HuH-7 (cell line): ENCODE measurements around the gene MARCHF10.
A peak's percentile ranks its signal among the peaks of the same experiment; 100 is the strongest.

Experiments
- DNase-seq: peaks from one replicate; pipeline ENCODE4 v3.0.0; 2011; ENCODE audit warnings: low spot score

The MARCHF10 gene

DNA sequence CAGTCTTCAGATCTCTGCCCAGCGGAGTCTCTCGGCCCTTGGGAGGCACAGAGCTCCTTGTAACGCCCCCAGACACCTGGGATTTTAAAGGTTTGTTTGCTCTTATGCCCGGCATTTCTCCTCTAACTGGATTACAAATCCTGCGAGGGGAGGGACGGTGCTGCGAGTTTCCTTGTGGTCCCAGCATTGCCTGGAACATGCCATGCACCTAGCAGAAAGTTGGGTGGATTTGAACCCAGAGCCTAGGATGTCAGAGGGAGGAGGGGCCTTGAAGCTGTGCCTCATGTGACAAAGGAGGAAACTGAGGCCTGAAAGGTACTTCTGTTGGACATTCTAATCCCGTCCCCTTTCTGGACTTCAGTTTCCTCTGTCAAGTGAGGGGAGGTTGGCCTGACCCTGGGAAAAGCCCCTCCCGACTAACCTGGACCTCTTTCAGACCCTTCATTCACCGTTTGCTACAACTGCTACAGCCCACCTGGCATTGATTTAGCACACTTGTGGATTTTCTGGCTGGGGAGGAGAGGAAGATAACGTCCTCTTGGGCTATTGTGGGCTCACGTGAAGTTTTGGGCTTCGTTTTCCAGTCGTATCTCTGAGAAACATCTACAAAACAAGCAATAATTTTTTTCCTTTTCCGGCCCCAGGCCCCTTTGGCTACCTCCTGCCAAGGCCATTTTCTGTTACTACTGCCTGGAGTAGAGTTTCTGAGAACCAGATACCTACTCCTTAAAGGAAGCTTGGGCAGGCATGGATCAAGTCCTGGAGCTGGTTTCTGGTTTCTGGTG, 149.8 kb downstream of the MARCHF10 start:
- DNase-seq = no peak

GRCh38 chr17:62657690-62658089, 150.4 kb downstream of the MARCHF10 start:
- no peak for DNase-seq

- DNase-seq = no peak
These were observed 150.9 kb downstream of the MARCHF10 start for GRCh38 chr17:62657145-62657665.

GRCh38 chr17:62656446-62656845, 151.7 kb downstream of the MARCHF10 start:
- DNase-seq = no peak

GRCh38 chr17:62655656-62656055, 152.5 kb downstream of the MARCHF10 start:
- DNase-seq = no peak

DNA sequence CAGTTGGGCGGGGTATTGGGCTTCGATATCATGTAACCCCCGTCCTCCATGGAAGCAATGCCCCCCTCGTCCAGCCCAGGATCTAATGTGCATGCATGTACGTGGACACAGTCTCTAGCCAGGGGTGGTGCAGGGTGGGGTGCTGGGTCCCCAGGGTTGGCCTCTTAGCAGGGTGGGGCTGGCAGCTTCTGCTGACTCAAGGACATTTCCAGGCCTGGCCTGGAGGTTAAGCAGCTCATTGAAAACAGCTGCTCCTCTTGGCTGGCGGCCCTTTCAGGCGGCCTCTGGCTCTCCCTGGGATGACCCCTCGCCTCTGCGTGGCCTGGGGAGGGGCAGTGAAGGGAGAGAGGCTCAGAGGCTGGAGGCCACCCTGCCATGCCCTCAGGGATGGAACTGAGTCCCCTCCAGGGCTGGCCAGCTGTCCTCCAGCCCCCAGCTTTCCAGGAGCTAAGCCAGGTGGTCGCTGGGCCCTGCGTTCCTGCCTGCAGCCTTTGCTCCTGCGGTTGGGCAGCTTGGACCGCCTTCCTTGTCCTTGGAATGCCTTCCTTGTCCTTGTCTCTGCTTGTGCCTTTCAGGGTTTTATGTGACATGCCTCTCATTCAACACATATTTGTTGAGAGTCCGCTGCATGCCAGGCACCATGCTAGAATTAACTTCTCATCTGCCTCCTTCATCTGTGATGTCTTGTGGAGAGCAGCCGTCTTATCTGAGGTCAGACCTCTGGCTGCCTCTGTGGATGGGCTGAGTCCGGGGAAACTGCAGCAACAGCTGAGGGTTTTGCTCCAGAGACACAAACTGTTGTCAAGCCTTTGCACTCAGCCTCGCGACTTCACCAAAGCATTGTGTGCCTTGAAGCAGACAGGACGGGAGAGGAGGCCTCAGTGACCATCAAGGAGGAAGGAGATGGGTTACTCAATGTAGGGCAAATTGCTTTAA, 154.0 kb downstream of the MARCHF10 start:
- DNase-seq = no peak

DNA sequence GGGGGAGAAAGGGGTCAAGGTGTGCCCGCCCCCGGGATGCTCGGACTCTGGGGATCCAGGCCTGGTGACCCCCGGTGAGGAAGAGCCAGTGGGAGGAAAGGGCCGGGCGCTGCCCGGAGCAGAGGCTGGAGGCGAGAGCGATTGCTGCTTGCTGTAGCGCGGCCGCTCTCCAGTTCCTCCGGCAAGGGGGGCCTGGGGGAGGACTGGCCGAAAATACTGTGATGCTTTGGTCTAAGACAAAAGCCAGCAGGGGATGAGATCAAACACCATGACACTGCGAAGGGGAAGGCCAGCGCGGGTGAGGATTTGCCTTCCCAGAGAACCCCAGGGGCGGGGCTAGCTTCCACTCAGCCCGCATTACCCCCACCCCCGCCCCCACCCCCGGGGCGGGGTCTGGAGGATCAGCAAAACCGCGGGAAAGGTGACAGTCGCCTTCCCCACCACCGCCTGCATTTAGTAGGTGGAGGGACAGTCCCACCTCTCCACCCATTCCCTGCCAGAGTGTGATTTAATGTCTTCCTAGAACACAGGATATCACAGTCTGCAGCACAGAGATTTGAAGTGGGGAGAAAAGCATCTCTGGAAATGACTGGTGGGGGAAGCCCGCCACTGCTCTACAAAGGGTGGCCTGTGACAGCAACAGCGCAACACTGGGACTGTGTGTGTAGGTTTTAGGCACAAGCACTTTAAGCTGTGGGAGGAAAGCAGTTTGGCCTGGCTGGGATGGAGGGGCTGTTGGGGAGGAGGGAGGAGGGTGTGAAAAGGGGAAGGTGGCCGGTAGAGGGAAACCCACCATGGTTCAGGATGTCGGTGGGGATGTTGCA, 154.9 kb downstream of the MARCHF10 start:
- DNase-seq = peak; percentile 54

DNA sequence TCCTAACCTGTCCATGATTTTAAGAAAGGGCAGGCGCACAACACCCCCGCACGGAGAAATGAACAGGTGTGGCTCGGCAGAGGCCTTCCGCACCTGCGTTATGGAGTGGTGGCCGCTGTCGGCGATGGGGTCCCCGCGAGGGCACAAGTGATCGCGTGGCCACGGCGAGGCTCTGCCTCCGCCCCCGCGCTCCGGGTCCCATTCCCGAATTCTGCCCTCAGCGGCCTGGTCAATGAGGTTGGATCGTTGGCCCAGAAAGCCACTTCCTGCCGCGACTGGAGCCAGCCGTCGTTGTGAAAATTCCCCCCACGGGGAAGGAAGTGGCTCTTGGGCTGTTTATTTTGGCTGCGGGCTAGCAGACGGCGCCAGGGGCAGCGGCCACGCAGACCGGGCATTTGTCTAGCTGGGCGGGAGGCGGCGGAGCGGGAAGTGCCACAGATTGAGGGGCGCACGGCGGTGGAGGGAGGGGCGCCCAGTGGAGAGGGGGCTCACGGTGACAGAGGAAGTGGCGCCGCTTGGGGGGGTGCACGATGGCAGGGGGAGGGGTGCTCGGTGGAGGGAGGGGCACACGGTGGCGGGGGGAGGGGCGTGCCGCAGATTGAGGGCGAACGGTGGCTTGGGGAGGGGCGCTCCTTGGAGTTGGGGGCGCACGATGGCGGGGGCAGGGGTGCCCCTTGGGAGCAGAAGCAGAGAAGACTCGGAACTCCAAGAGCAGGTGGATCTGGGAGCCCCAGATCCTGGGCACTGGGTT, 155.7 kb downstream of the MARCHF10 start:
- no peak for DNase-seq
